ENCODE data around the gene DGKI.

- TF ChIP-seq ZNF623 (tag by site-specific recombination; IDR thresholded peaks at IDR 0.05), result no peak
- no peak for TF ChIP-seq MEIS1 (CRISPR knock-in tag; IDR thresholded peaks at IDR 0.05; ENCODE audit: borderline replicate concordance)
- TF ChIP-seq CTCF (tag by site-specific recombination; IDR thresholded peaks at IDR 0.05), result no peak
- no peak for TF ChIP-seq ZNF701 (tag by site-specific recombination; IDR thresholded peaks at IDR 0.05)
- no peak for TF ChIP-seq ZNF174 (tag by site-specific recombination; IDR thresholded peaks at IDR 0.05)
- no peak for TF ChIP-seq ATF2 (tag by site-specific recombination; IDR thresholded peaks at IDR 0.05; ENCODE audit: low read depth)
- TF ChIP-seq ZBTB44 (tag by site-specific recombination; IDR thresholded peaks at IDR 0.05), result no peak
- no peak for TF ChIP-seq ZNF239 (tag by site-specific recombination; IDR thresholded peaks at IDR 0.05)
- no peak for TF ChIP-seq ZNF670 (tag by site-specific recombination; IDR thresholded peaks at IDR 0.05; ENCODE audit: low read depth)
- no peak for TF ChIP-seq PRDM10 (tag by site-specific recombination; IDR thresholded peaks at IDR 0.05)
- no peak for TF ChIP-seq ZBTB48 (tag by site-specific recombination; IDR thresholded peaks at IDR 0.05)
- TF ChIP-seq KLF9 (tag by site-specific recombination; IDR thresholded peaks at IDR 0.05; ENCODE audit: low read depth), result no peak
- no peak for TF ChIP-seq RBAK (tag by site-specific recombination; IDR thresholded peaks at IDR 0.05)
Observed at GRCh38 chr7:137633133-137633532, 213.6 kb downstream of the DGKI start.
